BJ (cell line): ENCODE measurements around the gene ELP5. TPM values are rescaled to one million over a fixed set of nuclear protein-coding genes. Genes with fewer than 3 reads are reported as not detected.

ENCODE experiments used
- CTCF ChIA-PET: fragments of 350-600 bp; formaldehyde crosslinking; extraction: SDS; loops from one replicate; lab custom pipeline; 2021; ENCODE audit warnings: antibody characterized with exemption, inconsistent platforms; lab: Yijun Ruan, JAX
- POLR2A ChIA-PET: fragments of 300-600 bp; sonication (Branson Sonifier 250); formaldehyde crosslinking; extraction: SDS; loops from one replicate; lab custom pipeline; 2021; ENCODE audit warnings: antibody characterized with exemption; lab: Charles Lee
- DNase-seq: peaks from one replicate; pipeline ENCODE4 v3.0.0-alpha.2; 2011; ENCODE audit warnings: low read depth
- H3K27me3 ChIP-seq: 2 replicates; pipeline ENCODE4 v1.6.0; 2011; ENCODE audit warnings: low read length; ENCODE audit not compliant: control insufficient read depth, insufficient read depth
- H3K36me3 ChIP-seq: 2 replicates; pipeline ENCODE4 v1.5.1; 2011; ENCODE audit warnings: low read length; ENCODE audit not compliant: control insufficient read depth, insufficient read depth
- H3K4me3 ChIP-seq: 2 replicates; pipeline ENCODE4 v1.5.1; 2011; ENCODE audit warnings: low read depth, mild to moderate bottlenecking, control low read depth, low read length
- polyA plus RNA-seq: library from polyadenylated mRNA; depleted of rRNA; stranded (reverse); fragments of >200 nt; gene quantifications from 2 replicates; pipeline ENCODE4 v1.2.3, GENCODE V29; 2011
- TF ChIP-seq, protein P1 (sequence below): IDR thresholded peaks from 2 replicates; pipeline ENCODE4 v1.5.1; 2011; ENCODE audit warnings: low read depth, mild to moderate bottlenecking, control low read depth, inconsistent platforms, low read length, moderate library complexity; ENCODE audit not compliant: insufficient read depth

Gene ELP5
- polyA plus RNA-seq, 1 experiment, result 35.6 TPM

DNA sequence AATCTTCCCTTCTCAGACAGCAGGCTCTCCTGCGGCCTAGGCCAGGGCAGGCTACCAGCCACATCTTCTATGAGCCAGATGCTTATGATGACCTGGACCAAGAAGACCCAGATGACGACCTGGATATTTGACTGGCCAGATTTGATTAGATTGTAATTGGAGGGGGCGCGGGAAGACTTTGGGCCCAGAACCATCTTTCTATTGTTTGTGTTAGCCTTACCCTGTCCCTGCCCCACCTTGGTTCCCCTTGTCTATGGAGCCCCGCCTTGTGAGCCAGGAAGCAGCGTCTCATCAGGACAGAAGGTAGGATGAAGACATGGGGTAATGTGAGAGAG, 7.5 kb downstream of the ELP5 start:
- CTCF ChIA-PET, result interaction anchor here (0.9 to 1.2 kb wide), 2 partner anchors 36 to 330 kb away, joined by 3 to 5 read pairs; no protein-coding TSS in a partner anchor

GRCh38 chr17:7260151-7260550, 8.1 kb downstream of the ELP5 start:
- ChIA-PET POLR2A (no interaction called here), CTCF (no interaction called here)

More for the DNA sequence above, 7.5 kb downstream of the ELP5 start:
- peaks cover 8% of the 10 kb centered on the region; the same call in 1 of the 2 replicates for H3K36me3 ChIP-seq
- H3K27me3 ChIP-seq, result no peaks in the 10 kb centered on the region
- POLR2A ChIA-PET, result no interaction called here
- TF ChIP-seq, protein P1, sequence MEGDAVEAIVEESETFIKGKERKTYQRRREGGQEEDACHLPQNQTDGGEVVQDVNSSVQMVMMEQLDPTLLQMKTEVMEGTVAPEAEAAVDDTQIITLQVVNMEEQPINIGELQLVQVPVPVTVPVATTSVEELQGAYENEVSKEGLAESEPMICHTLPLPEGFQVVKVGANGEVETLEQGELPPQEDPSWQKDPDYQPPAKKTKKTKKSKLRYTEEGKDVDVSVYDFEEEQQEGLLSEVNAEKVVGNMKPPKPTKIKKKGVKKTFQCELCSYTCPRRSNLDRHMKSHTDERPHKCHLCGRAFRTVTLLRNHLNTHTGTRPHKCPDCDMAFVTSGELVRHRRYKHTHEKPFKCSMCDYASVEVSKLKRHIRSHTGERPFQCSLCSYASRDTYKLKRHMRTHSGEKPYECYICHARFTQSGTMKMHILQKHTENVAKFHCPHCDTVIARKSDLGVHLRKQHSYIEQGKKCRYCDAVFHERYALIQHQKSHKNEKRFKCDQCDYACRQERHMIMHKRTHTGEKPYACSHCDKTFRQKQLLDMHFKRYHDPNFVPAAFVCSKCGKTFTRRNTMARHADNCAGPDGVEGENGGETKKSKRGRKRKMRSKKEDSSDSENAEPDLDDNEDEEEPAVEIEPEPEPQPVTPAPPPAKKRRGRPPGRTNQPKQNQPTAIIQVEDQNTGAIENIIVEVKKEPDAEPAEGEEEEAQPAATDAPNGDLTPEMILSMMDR, result no peak
- DNase-seq, result no peak
- no peak overlapping the region for H3K4me3 ChIP-seq

GRCh38 chr17:7260651-7261378, 8.8 kb downstream of the ELP5 start:
- Histone ChIP-seq H3K36me3 (peaks cover 6% of the 10 kb centered on the region; the same call in 1 of the 2 replicates), H3K4me3 (peak overlapping the region; percentile 23), H3K27me3 (no peaks in the 10 kb centered on the region)
- TF ChIP-seq, protein P1, result no peak
- DNase-seq, result no peak
- CTCF ChIA-PET, result no interaction called here
- POLR2A ChIA-PET, result no interaction called here

More at GRCh38 chr17:7260151-7260550, 8.1 kb downstream of the ELP5 start:
- TF ChIP-seq, protein P1, result no peak
- Histone ChIP-seq H3K4me3 (no peak overlapping the region), H3K36me3 (peaks cover 7% of the 10 kb centered on the region; the same call in 1 of the 2 replicates), H3K27me3 (no peaks in the 10 kb centered on the region)
- no peak for DNase-seq

DNA sequence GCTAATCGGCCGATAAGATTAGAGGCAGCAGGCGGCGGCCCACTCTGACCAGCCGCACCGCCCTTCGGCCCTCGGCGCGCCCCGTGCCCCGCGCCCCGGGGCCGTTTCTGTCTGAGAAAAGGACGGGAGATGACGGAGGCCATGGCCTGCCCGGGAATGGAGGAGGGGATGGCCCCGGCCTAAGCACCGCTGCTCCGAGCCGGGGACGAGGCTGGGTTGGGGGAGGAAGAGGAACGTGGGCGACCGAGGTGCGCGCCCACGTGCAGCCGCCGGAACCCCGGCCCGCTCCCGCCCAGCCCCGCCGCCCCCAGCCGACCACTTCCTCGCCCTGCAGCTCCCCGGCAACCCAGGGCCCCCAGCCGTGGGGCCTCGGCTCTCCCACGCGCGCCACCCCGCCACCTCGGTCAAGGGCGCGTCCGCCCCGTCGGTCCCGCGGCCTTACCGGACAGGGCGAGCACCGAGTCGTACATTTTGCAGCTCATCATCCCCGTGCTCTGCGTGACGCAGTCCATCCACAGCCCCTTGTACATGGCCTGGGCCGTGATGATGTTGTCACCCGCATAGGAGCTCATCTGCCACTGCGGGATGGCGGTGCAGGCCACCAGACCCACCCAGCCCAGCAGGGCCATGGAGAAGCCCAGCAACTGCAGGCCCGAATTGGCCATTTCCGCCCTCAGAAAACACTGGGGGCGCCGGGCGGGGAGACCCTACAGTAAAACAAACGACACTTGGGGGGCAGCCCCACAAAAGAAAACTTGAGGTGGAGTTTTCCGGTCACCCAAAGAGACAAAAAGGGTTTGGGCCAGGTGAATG, 9.6 kb downstream of the ELP5 start:
- Histone ChIP-seq H3K36me3 (peaks cover 6% of the 10 kb centered on the region; the same call in 1 of the 2 replicates), H3K4me3 (peak overlapping the region; percentile 23), H3K27me3 (no peaks in the 10 kb centered on the region)
- ChIA-PET POLR2A (no interaction called here), CTCF (no interaction called here)
- TF ChIP-seq, protein P1, result no peak
- no peak for DNase-seq
